A673 (cell line): Measurements from ENCODE around the gene DDX54. TPM values are rescaled to one million over a fixed set of nuclear protein-coding genes. Genes with fewer than 3 reads are reported as not detected.
A peak's percentile ranks its signal among the peaks of the same experiment; 100 is the strongest.

Experiments used
- BruUV-seq: library from RNA; stranded (reverse); fragments of 400-500 nt; replicated peaks from 2 replicates; lab custom pipeline; 2021; lab: Mats Ljungman, UMichigan
- CTCF ChIA-PET: fragments of 300-600 bp; sonication (Branson Sonifier 250); formaldehyde crosslinking; loops from one replicate; lab custom pipeline; 2022; ENCODE audit warnings: antibody characterized with exemption; lab: Charles Lee
- POLR2A ChIA-PET: fragments of 300-600 bp; sonication (Branson Sonifier 250); formaldehyde crosslinking; loops from one replicate; lab custom pipeline; 2022; ENCODE audit warnings: antibody characterized with exemption; ENCODE audit not compliant: low non-redundant PET; lab: Charles Lee
- DNase-seq: peaks from one replicate; pipeline ENCODE4 v3.0.0-alpha.2; 2015; ENCODE audit warnings: low spot score
- H3K27ac ChIP-seq: fragments of 200-600 bp; sonication (generic); 2 replicates; pipeline ENCODE4 v1.5.1; 2016; ENCODE audit warnings: mixed run types, low read depth, mild to moderate bottlenecking, mixed read lengths, antibody characterized with exemption, low read length; ENCODE audit not compliant: poor library complexity, severe bottlenecking
- H3K27me3 ChIP-seq: fragments of 200-600 bp; sonication (generic); replicated peaks from 2 replicates; pipeline ENCODE4 v1.6.1; 2017; ENCODE audit warnings: mixed run types, low read depth, mild to moderate bottlenecking, mixed read lengths, antibody characterized with exemption, low read length; ENCODE audit not compliant: insufficient read depth, poor library complexity
- H3K36me3 ChIP-seq: fragments of 200-600 bp; sonication (generic); 2 replicates; pipeline ENCODE4 v1.6.1; 2016; ENCODE audit warnings: mixed run types, mild to moderate bottlenecking, mixed read lengths, antibody characterized with exemption, low read length; ENCODE audit not compliant: insufficient read depth, poor library complexity, severe bottlenecking
- H3K4me1 ChIP-seq: fragments of 200-600 bp; sonication (generic); 2 replicates; pipeline ENCODE4 v1.6.1; 2017; ENCODE audit warnings: mixed run types, mild to moderate bottlenecking, mixed read lengths, antibody characterized with exemption, low read length; ENCODE audit not compliant: insufficient read depth, poor library complexity, severe bottlenecking
- H3K4me3 ChIP-seq: fragments of 200-600 bp; sonication (generic); 2 replicates; pipeline ENCODE4 v1.5.1; 2016; ENCODE audit warnings: low read depth, mixed run types, mild to moderate bottlenecking, mixed read lengths, low read length; ENCODE audit not compliant: poor library complexity, severe bottlenecking
- H3K9me3 ChIP-seq: fragments of 200-600 bp; sonication (generic); 2 replicates; pipeline ENCODE4 v1.6.1; 2016; ENCODE audit warnings: mixed run types, low read depth, mild to moderate bottlenecking, mixed read lengths, antibody characterized with exemption, low read length; ENCODE audit not compliant: poor library complexity, severe bottlenecking
- CTCF ChIP-seq: fragments of 300-800, 200-600 bp; sonication (generic); conservative IDR thresholded peaks from 2 replicates; pipeline ENCODE4 v1.5.1; 2017; ENCODE audit warnings: low read depth, mild to moderate bottlenecking, antibody characterized with exemption, low read length, moderate library complexity, mixed read lengths
- EZH2 ChIP-seq: fragments of 200-600 bp; sonication (generic); IDR thresholded peaks from 2 replicates; pipeline ENCODE4 v1.6.1; 2017; ENCODE audit warnings: borderline replicate concordance, low read depth, mild to moderate bottlenecking, mixed read lengths, antibody characterized with exemption, low read length; ENCODE audit not compliant: poor library complexity, severe bottlenecking
- intact Hi-C: fragments of 100-400 bp; cut with micrococcal nuclease; formaldehyde crosslinking; loops from one replicate; pipeline ENCODE4 v1.10.0; 2022; ENCODE audit not compliant: unreplicated experiment
- total RNA-seq: library from RNA; stranded (reverse); gene quantifications from 2 replicates; pipeline ENCODE4 v1.2.3, GENCODE V29; 2021

Gene DDX54
- total RNA-seq, 1 experiment from 2014 or later: 116 TPM

GRCh38 chr12:113183030-113183589 lies 2.2 kb downstream of the DDX54 start:
- BruUV-seq: no TSS peak
- POLR2A ChIA-PET: no interaction called here
- H3K27ac ChIP-seq: no peak overlapping the region
- H3K4me3 ChIP-seq: no peak overlapping the region
- no peaks in the 10 kb centered on the region for H3K9me3 ChIP-seq
- intact Hi-C loops: no loop called here
- TF ChIP-seq EZH2 (no peak), CTCF (no peak)
- H3K4me1 ChIP-seq: no peaks in the 10 kb centered on the region
- CTCF ChIA-PET: no interaction called here
- H3K27me3 ChIP-seq: no peaks in the 10 kb centered on the region
- H3K36me3 ChIP-seq: peaks cover 27% of the 10 kb centered on the region
- no peak for DNase-seq

- Histone ChIP-seq H3K27me3 (no peaks in the 10 kb centered on the region), H3K27ac (no peak overlapping the region), H3K36me3 (peaks cover 35% of the 10 kb centered on the region), H3K4me1 (no peaks in the 10 kb centered on the region), H3K4me3 (no peak overlapping the region), H3K9me3 (no peaks in the 10 kb centered on the region)
- ChIA-PET CTCF (interaction anchor here (0.6 kb wide), 1 partner anchor 280 kb away, joined by 4 read pairs; no protein-coding TSS in a partner anchor), POLR2A (no interaction called here)
- intact Hi-C loops: no loop called here
- TF ChIP-seq CTCF (no peak), EZH2 (no peak)
- BruUV-seq: TSS peak; percentile 10
- DNase-seq: no peak
These were observed 3.3 kb downstream of the DDX54 start for GRCh38 chr12:113181975-113182374.

- Histone ChIP-seq H3K9me3 (no peaks in the 10 kb centered on the region), H3K27me3 (no peaks in the 10 kb centered on the region), H3K27ac (no peak overlapping the region), H3K4me3 (no peak overlapping the region), H3K36me3 (peaks cover 39% of the 10 kb centered on the region), H3K4me1 (no peaks in the 10 kb centered on the region)
- ChIA-PET CTCF (no interaction called here), POLR2A (no interaction called here)
- DNase-seq: no peak
- TF ChIP-seq EZH2 (no peak), CTCF (no peak)
- BruUV-seq: no TSS peak
- intact Hi-C loops: no loop called here
These were observed 4.9 kb downstream of the DDX54 start for GRCh38 chr12:113180333-113180732.
